ELF-1 (cell line): ENCODE results near the gene HHAT.
A peak's percentile ranks its signal among the peaks of the same experiment; 100 is the strongest.

ENCODE experiments used
- DNase-seq: peaks from one replicate; pipeline ENCODE4 v3.0.0-alpha.2; 2016; ENCODE audit warnings: low read depth, low spot score

The HHAT gene

GRCh38 chr1:210541680-210542358, 213.1 kb downstream of the HHAT start:
- DNase-seq: peak; percentile 79

- DNase-seq: no peak
Observed at GRCh38 chr1:210551899-210552298, 223.2 kb downstream of the HHAT start.

DNA sequence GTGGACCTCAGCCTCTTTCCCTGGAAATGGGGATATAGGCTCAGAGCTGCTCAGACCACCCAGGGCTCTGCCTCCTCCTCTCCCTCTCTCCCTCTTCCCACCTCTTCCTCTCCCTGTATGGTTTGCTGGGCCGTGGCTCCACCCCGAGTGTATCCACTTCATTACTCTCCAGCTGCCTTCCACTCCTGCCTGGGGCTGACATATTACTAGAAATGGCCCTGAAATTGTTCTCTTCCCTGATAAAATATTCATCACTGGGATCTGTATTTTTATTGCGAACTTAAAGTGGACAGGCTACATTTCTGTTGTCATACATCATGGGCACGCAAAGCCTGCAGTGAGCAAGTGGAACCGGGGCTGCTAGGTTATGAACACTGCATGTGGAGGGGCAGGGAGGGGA, 225.0 kb downstream of the HHAT start:
- DNase-seq: no peak

DNA sequence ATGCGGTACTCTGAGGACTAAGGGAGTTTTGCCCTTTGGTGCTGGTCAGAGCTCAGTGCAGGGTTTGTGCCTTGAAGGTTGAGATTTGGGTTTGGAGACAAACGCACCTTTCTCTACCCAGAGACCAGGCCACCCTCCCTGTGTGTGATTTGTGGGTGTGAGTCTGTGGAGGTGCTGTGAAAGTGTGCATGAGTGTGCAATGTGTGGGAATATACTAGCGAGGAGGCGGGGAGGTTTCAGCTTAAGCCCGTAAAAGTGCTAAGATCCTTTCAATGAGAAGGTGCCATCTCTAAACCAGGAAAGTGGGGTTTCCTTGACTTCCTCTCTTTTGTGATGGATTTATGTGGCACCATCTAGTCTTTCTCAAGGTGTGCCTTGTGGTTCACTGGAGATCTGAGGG, 225.7 kb downstream of the HHAT start:
- DNase-seq: no peak

GRCh38 chr1:210556475-210556874, 227.8 kb downstream of the HHAT start:
- no peak for DNase-seq

GRCh38 chr1:210557426-210558077, 228.8 kb downstream of the HHAT start:
- DNase-seq: no peak

GRCh38 chr1:210558302-210558701, 229.6 kb downstream of the HHAT start:
- no peak for DNase-seq

DNA sequence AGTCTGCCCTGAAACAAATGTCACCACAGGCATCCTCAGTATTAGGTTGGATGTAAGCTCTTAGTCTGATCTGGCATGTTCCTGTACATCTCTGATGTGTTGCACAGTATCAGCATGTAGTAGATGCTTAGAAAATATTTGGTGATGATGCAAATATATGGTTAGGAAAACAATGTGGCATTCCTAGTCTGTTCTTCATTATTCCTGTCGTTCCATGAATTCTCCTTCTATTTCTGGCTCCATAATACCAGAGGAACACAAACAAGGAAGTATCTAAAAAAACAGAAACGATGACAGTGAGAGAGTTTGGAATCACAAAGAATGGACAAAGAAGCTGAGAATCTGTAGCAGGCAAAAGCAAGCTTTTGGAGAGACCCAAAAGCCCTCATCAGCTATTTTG, 236.6 kb downstream of the HHAT start:
- no peak for DNase-seq

DNA sequence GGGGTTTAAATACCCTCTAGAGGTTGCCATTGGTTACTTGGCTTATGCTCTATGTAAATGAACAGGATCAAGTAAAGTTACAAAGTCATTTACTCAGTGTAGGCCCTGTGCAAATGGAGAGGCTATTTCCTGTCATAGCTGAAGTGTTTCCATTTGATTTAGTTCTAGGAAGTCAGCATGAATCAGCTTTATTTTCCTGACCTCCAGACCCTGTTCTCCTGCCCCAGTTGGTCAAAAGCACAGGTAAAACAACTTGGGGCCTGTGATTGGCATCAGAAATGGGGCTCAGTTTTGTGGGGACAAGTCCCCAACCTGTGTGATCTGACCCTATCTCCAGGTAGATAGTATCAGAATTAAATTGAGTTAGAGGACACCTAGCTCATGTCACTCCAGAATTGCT, 239.9 kb downstream of the HHAT start:
- no peak for DNase-seq

DNA sequence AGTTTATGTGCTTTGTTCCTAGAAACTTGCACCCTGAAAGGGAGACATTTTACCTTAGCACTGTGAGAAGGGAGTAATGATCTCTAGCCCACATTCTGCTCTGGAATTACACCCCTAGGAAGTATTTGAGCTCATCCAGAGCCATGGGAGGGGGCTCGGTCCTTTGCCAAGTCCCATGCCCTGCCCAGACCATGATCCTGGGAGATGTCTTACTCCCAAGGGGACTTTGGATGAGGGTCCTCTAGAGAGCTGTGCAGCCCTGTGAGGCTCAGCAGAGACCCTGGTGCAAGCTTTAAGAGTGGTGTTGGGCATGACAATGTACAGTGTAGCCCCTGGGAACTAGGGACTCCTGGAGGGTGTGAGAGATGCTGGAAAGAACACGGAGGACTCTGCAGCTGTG, 241.4 kb downstream of the HHAT start:
- DNase-seq: no peak

GRCh38 chr1:210571356-210572284, 242.9 kb downstream of the HHAT start:
- no peak for DNase-seq

- DNase-seq: no peak
Observed at GRCh38 chr1:210573141-210573540, 244.4 kb downstream of the HHAT start.

DNA sequence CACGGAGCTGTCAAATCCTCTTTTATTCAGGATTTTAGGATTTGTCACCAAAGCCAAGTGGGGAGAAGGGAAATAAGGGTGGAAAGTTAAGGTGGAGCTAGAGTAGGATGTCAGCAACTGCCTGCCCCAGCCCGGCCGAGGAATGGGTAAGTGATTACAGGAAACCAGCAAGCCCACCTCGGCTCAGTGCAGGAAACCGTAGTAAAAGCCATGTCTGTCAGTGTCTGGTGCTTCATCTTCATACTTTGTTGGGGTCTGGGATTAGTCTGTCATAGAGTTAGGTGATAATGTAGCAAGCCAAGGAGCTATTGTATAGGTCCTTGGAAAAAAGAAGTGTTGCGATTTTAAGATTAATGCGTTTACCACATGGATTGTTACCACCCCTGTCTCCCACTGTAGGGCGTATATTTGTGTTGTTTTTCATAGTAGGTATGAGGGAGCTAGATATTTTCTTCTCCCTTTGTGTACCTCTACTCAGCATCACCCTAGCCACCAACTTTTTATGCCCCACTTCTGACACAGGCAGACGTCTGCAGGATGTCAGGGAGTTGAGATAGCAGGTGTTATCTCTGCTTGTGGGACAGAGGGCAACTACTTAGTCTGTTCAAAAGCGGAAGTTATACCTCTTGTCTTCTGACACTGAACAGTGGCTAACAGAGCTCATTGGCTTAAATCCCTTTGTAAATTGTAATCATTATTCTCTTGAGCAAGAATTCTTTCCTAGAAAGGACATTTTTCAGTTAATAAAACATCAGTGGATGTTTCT, 253.7 kb downstream of the HHAT start:
- DNase-seq: peak; percentile 14

- peak; percentile 86 for DNase-seq
Observed at GRCh38 chr1:210584439-210585113, 255.9 kb downstream of the HHAT start.

- DNase-seq: no peak
Observed at GRCh38 chr1:210586771-210587170, 258.1 kb downstream of the HHAT start.

- peak; percentile 26 for DNase-seq
Observed at GRCh38 chr1:210587566-210587965, 258.9 kb downstream of the HHAT start.

- DNase-seq: no peak
Observed at GRCh38 chr1:210588357-210588756, 259.7 kb downstream of the HHAT start.

- no peak for DNase-seq
Observed at GRCh38 chr1:210588946-210589345, 260.2 kb downstream of the HHAT start.

- no peak for DNase-seq
Observed at GRCh38 chr1:210591214-210591613, 262.5 kb downstream of the HHAT start.

DNA sequence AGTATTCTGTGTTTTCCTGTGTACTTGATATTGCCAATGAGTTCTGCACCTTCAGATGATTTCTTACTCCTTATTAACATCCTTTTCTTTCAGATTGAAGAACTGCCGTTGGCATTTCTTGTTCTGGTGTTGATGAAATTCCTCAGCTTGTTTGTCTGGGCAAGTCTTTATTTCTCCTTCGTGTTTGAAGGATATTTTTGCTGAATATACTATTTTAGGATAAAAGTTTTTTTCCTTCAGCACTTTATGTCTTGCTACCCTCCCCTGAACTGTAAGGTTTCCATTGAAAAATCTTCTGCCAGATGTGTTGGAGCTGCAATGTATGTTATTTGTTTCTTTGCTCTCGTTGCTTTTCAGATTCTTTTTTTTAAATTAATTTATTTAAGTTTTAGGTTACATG, 265.9 kb downstream of the HHAT start:
- DNase-seq: no peak

DNA sequence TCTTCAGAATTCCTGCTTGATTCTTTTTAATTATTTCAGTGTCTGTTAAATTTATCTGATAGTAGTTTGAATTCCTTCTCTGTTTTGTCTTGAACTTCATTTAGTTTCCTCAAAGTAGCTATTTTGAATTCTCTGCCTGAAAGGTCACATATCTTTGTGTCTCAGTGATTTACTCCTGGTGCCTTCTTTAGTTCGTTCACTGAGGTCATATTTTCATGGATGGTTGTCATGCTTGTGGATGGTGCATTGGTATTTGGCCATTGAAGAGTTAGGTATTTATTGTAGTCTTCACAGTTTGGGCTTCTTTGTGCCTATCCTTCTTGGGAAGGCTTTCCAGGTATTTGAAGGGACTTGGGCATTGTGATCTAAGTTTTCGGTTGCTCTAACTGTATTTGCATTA, 267.9 kb downstream of the HHAT start:
- no peak for DNase-seq
